IMR-90 (cell line): ENCODE data around the gene HDGFL2.

Experiments used
- CTCF ChIP-seq: conservative IDR thresholded peaks from 2 replicates; pipeline ENCODE4 v1.5.1; 2012; ENCODE audit warnings: mild to moderate bottlenecking, low read depth, low read length, improper control_type of control experiment
- FOS ChIP-seq: fragments of 150-350 bp; IDR thresholded peaks from 2 replicates; pipeline ENCODE4 v1.6.1; 2016; ENCODE audit warnings: low read depth, low read length
- MAFK ChIP-seq: IDR thresholded peaks from 2 replicates; pipeline ENCODE4 v1.6.1; 2012; ENCODE audit warnings: low read depth, low read length, improper control_type of control experiment
- POLR2A ChIP-seq: IDR thresholded peaks from 2 replicates; pipeline ENCODE4 v1.6.1; 2012; ENCODE audit warnings: mild to moderate bottlenecking, low read depth, low read length
- RCOR1 ChIP-seq: IDR thresholded peaks from 2 replicates; pipeline ENCODE4 v1.6.1; 2012; ENCODE audit warnings: mild to moderate bottlenecking, low read length, improper control_type of control experiment; ENCODE audit not compliant: insufficient replicate concordance
- RFX5 ChIP-seq: IDR thresholded peaks from 2 replicates; pipeline ENCODE4 v1.8.0; 2012; ENCODE audit warnings: low read depth, mild to moderate bottlenecking, low read length, moderate library complexity
- SMC3 ChIP-seq: fragments of 150-350 bp; IDR thresholded peaks from 2 replicates; pipeline ENCODE4 v1.6.1; 2016; ENCODE audit warnings: low read depth, mild to moderate bottlenecking, antibody characterized with exemption, low read length, moderate library complexity
- USF2 ChIP-seq: fragments of 150-350 bp; IDR thresholded peaks from 2 replicates; pipeline ENCODE4 v1.6.1; 2017; ENCODE audit warnings: mild to moderate bottlenecking, antibody characterized with exemption, low read length, low read depth

DNA sequence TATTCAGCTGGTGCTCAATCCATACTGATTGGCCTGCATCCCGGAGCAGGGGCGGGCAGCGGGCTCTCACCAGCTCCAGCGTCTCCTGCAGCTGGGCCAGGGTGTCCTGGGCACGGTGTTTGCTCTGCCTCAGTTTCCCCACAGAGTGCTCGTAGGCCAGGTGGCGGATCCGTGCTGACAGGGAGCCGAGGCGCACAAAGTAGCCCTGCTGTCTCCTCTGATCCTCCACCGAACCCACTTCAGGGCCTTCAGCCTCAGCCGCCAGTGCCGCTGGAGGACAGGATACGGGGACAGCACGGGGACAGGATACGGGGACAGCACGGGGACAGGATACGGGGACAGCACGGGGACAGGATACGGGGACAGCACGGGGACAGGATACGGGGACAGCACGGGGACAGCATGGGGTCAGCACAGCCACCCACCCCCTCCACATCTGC is 53.5 kb downstream of the HDGFL2 start:
- TF ChIP-seq CTCF (no peak), RCOR1 (no peak), FOS (no peak), MAFK (no peak), POLR2A (no peak), RFX5 (no peak), USF2 (no peak), SMC3 (no peak)
